GM18858 (cell line): ENCODE data around the gene MESD.

Experiments used
- ATAC-seq: cut with Tn5 transposase; IDR thresholded peaks from one replicate; pipeline ENCODE4 v1.9.1; 2021; ENCODE audit not compliant: unreplicated experiment

The MESD gene

GRCh38 chr15:80989518-80990478, at the start of gene MESD:
Gene MESD, minus strand, starts transcription at chr15:80989819. Its CDS starts 28 bp downstream, at chr15:80989791.
- peak; percentile 70 for ATAC-seq

GRCh38 chr15:81038975-81039607, 49.5 kb upstream of the MESD start:
- no peak for ATAC-seq

GRCh38 chr15:81037952-81038743, 48.5 kb upstream of the MESD start:
- ATAC-seq, result no peak

GRCh38 chr15:81033508-81033907, 43.9 kb upstream of the MESD start:
- ATAC-seq, result no peak

GRCh38 chr15:81032818-81033217, 43.2 kb upstream of the MESD start:
- ATAC-seq, result no peak

GRCh38 chr15:81032355-81032754, 42.7 kb upstream of the MESD start:
- no peak for ATAC-seq

- ATAC-seq, result no peak
Measured at GRCh38 chr15:81031203-81031602, 41.6 kb upstream of the MESD start.

GRCh38 chr15:81030301-81030750, 40.7 kb upstream of the MESD start:
- no peak for ATAC-seq

GRCh38 chr15:81029414-81030300, 40.0 kb upstream of the MESD start:
- no peak for ATAC-seq

GRCh38 chr15:81026836-81027599, 37.4 kb upstream of the MESD start:
- ATAC-seq, result no peak

GRCh38 chr15:81025721-81026370, 36.2 kb upstream of the MESD start:
- ATAC-seq, result no peak

- ATAC-seq, result no peak
Measured at GRCh38 chr15:81024936-81025335, 35.3 kb upstream of the MESD start.

GRCh38 chr15:81024265-81024872, 34.8 kb upstream of the MESD start:
- ATAC-seq, result no peak

- peak; percentile 91 for ATAC-seq
Measured at GRCh38 chr15:81023483-81024264, 34.1 kb upstream of the MESD start.

- ATAC-seq, result no peak
Measured at GRCh38 chr15:81021321-81021720, 31.7 kb upstream of the MESD start.

GRCh38 chr15:81018197-81018596, 28.6 kb upstream of the MESD start:
- ATAC-seq, result no peak

GRCh38 chr15:81016489-81017068, 27.0 kb upstream of the MESD start:
- ATAC-seq, result no peak
